CD4-positive, alpha-beta T cell treated with Interleukin-2 at 100 ng/mL for 4 hours (primary cell): ENCODE data around the gene PRKAG3.

Source experiments
- DNase-seq: peaks from one replicate; pipeline ENCODE4 v3.0.0-alpha.2; 2020; ENCODE audit warnings: low spot score

The PRKAG3 gene

GRCh38 chr2:218839430-218839829 is 7.8 kb upstream of the PRKAG3 start:
- no peak for DNase-seq

GRCh38 chr2:218837495-218837894 is 5.9 kb upstream of the PRKAG3 start:
- DNase-seq: no peak

- DNase-seq: no peak
Measured at GRCh38 chr2:218834685-218835084, 3.1 kb upstream of the PRKAG3 start.

GRCh38 chr2:218833023-218833609 is 1.5 kb upstream of the PRKAG3 start:
- DNase-seq: no peak

GRCh38 chr2:218832520-218832919 is 917 bp upstream of the PRKAG3 start:
- DNase-seq: no peak

GRCh38 chr2:218832081-218832480 is 478 bp upstream of the PRKAG3 start:
- no peak for DNase-seq

- no peak for DNase-seq
Measured at GRCh38 chr2:218830526-218831306, 887 bp downstream of the PRKAG3 start.

- no peak for DNase-seq
Measured at GRCh38 chr2:218829868-218830451, 1.6 kb downstream of the PRKAG3 start.

GRCh38 chr2:218828477-218828778 is 3.2 kb downstream of the PRKAG3 start:
- no peak for DNase-seq

GRCh38 chr2:218827701-218828476 is 3.7 kb downstream of the PRKAG3 start:
- DNase-seq: no peak

GRCh38 chr2:218826791-218827190 is 4.8 kb downstream of the PRKAG3 start:
- DNase-seq: no peak

- no peak for DNase-seq
Measured at GRCh38 chr2:218824004-218824403, 7.6 kb downstream of the PRKAG3 start.

GRCh38 chr2:218823196-218823855 is 8.3 kb downstream of the PRKAG3 start:
- DNase-seq: no peak

- DNase-seq: no peak
Measured at GRCh38 chr2:218822622-218823021, 9.0 kb downstream of the PRKAG3 start.

GRCh38 chr2:218821605-218822211 is 9.9 kb downstream of the PRKAG3 start:
- no peak for DNase-seq

- DNase-seq: no peak
Measured at GRCh38 chr2:218820746-218821369, 10.7 kb downstream of the PRKAG3 start.

GRCh38 chr2:218819093-218819492 is 12.5 kb downstream of the PRKAG3 start:
- DNase-seq: no peak

- no peak for DNase-seq
Measured at GRCh38 chr2:218816561-218817011, 15.0 kb downstream of the PRKAG3 start.

GRCh38 chr2:218815649-218816048 is 16.0 kb downstream of the PRKAG3 start:
- DNase-seq: no peak

GRCh38 chr2:218815244-218815637 is 16.4 kb downstream of the PRKAG3 start:
- no peak for DNase-seq

- no peak for DNase-seq
Measured at GRCh38 chr2:218814540-218815243, 16.9 kb downstream of the PRKAG3 start.
